RCC 7860 (cell line): ENCODE data around the gene RPS6KB1.
"Not testable (repeated sequence)": the region's sequence is repeated elsewhere in the genome, so short reads cannot be mapped to it uniquely, and the experiment has no call there.

Experiments
- DNase-seq: peaks from one replicate; pipeline ENCODE4 v3.0.0-alpha.2; 2015; ENCODE audit warnings: low spot score
- FAIRE-seq: peaks from 2 replicates; lab custom pipeline; 2012; peaks lifted over from hg19 to GRCh38; lab: Jason Lieb, UNC

Gene RPS6KB1

DNA sequence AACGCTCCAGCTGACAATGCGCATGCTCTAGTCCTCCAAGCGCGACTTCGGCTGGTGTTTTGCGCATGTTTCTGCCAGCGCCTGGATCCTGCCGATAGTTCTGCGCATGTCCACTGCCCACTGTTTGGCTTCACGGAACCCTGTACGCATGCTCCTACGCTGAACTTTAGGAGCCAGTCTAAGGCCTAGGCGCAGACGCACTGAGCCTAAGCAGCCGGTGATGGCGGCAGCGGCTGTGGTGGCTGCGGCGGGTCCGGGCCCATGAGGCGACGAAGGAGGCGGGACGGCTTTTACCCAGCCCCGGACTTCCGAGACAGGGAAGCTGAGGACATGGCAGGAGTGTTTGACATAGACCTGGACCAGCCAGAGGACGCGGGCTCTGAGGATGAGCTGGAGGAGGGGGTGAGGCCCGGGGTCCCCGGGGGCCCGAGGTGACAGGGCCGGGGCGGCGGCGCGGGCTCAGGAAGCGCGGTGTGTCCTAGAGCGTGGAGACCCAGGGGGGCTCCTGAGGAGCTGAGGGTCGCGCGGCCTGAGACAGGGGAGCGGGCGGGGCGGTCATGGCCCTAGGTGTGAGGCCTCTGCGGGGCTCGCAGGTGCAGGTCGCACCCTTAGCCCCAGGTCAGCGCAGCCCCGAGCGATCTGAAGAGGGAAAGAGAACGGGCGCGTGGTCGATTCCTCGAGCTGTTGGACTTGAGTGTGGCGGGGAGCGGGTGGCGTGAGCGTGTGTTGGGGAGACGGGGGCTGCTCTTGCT lies at the start of gene RPS6KB1, which contains the start of gene TUBD1:
RPS6KB1 (plus strand) TSS at position 198 of the 752 bp plus-strand sequence; CDS start at position 262, 64 bp downstream.
TUBD1 (minus strand) TSS at position 20 of the 752 bp plus-strand sequence. CDS start 1,941 bp downstream, outside the sequence.
- DNase-seq (peak; percentile 99), FAIRE-seq (no peak)

DNA sequence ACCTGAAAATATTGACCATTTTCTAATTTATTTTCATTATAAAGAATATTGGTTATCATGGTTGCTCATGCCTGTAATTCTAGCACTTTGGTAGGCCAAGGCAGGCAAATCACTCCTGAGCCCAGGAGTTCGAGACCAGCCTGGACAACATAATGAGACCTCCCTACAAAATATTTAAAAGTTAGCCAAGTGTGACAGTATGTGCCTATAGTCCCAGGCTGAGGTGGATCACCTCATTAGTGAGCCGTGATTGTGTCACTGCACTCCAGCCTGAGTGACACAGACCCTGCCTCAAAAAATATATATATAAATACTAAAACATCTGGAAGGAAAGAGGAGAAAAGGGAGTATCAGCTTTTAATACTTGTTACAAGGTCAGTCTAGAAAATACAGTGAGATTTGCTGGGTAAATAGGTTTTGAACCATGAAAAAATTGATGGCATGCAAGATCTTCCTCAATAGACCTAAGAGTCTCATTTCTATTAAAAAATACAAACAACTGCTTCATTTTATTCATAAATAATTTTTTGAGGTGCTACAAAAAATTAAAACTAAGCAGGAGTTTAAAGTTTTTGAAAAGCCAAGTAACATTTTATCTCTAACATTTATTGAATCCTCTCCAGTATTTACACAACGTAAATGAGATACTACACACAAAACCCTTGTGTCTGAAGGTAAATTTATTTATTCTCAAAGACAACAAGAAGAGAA lies 47.9 kb upstream of the RPS6KB1 start:
- peak; percentile 89 for DNase-seq
- FAIRE-seq: peak; percentile 76

DNA sequence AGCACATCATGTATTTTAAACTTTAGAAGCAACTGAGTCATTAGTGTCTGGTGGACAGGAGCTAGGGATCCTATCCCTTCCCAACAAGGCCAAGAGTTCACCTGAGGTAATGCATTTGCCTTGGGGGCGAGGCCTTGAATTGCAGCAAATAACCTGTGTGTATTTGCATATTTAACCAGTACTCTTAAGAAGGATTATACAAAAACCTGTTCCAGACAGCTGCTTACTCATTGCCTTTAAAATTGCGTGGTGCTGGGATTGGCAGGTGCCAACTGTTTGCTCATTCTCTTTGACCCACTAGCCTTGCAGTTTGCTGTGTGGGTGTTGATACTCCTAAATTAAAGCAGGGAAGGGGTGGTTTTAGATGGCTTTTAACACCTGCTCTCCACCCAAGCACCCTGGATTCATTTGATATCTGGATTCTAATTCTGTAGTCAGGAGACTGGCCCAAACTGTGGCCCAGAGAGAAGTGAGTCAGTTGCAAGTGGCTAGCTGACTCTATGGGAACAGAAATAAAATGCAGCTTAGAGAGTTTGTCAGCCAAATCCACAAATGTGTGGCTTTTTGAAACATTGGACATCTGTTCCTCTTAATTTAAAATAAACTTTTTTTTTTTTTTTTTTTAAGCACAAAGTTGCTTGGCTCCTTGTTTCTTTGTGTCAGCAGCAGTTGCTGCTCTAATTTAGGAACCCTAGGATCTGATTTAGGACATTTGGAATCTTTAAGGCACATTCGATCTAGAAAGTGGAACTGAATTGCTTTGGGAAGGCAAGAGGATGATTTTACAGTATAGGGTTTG lies 47.1 kb upstream of the RPS6KB1 start:
- FAIRE-seq (no peak), DNase-seq (peak; percentile 86)

DNA sequence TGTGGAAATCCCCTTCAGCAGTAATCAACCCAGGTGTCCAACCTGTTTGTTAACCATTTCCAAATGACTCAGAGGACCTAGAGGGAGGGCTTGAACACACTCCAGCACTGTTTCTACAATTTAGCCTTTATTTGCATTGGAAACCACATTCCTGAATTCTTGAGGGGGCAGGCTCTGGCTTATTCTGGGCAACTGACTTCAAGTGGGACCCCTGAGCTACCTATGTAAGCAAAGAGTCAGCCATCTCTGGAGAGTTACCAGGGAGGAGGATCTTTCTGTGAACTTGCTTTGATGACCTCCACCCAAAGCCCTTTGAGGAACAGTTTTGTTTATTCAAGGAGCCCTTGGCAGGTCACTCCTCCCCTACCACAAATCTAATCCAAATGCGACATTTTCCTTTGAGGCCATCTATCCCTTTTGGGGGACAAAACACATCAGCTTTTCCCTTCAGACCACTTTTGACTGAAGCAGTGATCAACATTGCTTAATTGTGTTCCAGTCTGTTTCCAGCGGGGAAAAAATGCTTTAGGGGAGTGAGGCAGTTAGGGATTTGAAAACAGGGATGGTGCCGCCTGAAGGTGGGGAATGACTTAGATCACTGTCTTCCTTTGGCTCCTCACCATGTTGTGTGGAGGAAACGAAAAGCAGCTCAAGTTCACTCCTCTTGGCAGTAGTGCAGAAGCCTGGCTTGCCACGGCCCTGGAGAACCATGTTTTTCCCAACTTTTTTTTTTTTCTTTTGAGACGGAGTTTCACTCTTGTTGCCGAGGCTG lies 46.3 kb upstream of the RPS6KB1 start:
- DNase-seq: peak; percentile 100
- peak; percentile 94 for FAIRE-seq

DNA sequence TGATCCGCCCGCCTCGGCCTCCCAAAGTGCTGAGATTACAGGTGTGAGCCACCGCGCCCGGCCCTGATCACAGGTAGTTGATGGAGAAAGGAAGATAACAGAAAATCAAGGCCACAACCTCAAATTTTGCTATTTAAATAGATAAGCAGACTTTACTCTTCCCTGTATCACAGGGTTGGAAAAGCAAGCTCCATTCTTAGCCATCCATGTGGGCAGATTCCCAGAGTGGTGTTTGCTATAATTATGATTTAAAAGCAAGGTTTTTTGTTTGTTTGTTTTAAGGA lies 44.6 kb upstream of the RPS6KB1 start:
- FAIRE-seq (no peak), DNase-seq (no peak)

DNA sequence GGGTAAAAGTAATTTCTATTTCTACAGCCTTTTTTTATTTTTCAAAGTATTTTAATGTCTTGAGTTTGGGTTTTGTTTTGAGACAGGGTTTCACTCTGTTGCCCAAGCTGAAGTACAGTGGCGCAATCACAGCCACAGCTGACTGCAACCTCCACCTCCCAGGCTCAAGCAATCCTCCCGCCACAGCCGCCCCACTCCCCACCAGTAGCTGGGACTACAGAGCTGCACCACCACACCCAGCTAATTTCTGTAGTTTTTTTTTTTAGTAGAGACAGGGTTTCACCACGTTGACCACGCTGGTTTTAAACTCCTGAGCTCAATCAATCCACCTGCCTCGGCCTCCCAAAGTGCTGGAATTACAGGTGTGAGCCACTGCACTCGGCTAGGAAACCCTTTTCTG lies 44.1 kb upstream of the RPS6KB1 start:
- FAIRE-seq: no peak
- no peak for DNase-seq

DNA sequence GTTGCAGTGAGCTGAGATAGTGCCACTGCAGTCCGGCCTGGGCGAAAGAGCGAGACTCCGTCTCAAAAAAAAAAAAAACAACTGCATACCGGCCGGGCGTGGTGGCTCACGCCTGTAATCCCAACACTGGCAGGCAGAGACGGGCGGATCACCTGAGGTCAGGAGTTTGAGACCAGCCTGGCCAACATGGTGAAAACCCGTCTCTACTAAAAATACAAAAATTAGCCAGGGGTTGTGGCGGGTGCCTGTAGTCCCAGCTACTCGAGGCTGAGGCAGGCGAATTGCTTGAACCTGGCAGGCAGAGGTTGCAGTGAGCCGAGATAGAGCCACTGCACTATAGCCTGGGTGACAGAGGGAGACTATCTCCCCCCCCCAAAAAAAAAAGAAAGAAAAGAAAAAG lies 42.6 kb upstream of the RPS6KB1 start:
- DNase-seq, FAIRE-seq: not testable (repeated sequence)

DNA sequence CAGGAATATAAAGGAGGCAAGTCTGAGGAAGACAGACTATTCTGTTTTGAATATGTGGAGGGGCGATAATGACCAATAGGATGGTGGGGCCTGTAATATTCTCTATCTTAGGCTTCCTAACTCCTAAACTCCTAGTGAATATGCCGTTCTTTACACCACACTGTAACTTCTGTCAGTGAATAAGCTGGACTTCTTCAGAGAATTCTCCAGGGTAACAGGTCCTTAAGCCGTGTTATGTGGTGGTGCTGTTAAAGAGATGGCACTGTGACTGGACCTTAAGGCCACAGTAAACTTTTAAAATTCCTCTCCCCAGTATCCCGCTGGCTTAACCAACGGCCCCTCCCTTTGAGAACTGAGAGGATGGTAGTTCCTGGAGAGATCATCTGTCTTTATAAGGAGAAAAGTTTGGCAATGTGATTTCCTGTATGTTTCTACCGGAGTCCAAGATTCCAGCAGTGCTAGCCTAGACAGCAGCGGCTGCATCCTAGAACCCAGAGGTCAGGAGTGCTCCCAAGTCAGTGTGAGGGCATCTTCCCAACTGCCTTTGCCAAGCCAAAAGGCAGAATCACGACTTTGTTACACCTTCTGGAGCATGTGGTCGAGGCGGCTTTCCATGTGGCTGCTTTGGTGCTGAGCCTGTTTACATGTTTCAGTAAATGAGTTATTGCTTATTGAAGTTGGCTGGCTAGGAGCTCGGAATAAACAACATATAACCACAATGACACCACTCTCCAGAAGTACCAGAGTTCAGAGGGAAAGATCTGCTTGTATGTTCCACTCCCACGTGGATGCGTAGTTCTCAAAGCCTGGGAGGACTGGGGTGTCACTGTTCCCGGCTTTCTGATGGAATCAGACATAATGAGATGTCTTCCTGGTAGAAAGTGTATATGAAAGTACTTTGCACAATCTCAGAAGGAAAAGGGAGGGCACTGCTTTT lies 41.2 kb upstream of the RPS6KB1 start:
- no peak for FAIRE-seq
- DNase-seq: peak; percentile 68

DNA sequence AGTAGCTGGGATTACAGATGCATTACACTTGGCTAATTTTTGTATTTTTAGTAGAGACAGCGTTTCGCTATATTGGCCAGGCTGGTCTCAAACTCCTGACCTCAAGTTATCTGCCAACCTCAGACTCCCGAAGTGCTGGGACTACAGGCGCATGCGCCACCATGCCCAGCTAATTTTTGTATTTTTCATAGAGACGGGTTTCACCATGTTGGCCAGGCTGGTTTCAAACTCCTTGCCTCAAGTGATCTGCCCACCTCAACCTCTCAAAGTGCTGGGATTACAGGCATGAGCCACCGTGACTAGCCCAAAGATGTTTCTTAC lies 40.1 kb upstream of the RPS6KB1 start:
- not testable (repeated sequence) for DNase-seq, FAIRE-seq

DNA sequence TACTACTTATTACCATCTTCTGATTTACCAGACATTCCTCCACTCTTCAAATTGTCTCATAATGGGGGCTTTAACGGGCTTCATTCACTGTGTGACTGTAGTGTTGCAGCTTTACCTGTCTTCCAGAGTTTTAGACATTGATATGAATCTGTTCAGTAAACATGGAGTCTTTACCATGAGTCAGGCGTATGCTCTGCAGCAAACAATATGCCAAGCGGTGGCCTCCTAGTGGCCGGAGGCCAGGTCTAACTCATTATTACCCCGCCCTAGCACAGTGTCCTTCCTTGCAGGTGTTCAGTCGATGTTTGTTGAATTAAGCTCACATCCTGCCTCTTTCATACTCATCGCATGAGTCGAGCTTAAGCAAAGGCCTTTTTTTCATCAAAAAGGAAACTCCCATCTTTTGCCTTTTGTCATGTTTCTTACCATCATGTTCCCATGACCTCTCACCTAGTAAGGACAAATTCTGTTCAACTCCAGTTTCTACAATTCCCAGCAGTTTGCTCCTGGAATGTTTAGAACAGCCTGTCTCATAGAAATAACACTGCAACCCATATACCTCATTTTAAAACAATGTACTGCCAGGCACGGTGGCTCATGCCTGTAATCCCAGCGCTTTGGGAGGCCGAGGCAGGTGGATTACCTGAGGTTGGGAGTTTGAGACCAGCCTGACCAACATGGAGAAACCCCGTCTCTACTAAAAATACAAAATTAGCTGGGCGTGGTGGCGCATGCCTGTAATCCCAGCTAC lies 39.6 kb upstream of the RPS6KB1 start:
- peak; percentile 84 for DNase-seq
- FAIRE-seq: peak; percentile 35

DNA sequence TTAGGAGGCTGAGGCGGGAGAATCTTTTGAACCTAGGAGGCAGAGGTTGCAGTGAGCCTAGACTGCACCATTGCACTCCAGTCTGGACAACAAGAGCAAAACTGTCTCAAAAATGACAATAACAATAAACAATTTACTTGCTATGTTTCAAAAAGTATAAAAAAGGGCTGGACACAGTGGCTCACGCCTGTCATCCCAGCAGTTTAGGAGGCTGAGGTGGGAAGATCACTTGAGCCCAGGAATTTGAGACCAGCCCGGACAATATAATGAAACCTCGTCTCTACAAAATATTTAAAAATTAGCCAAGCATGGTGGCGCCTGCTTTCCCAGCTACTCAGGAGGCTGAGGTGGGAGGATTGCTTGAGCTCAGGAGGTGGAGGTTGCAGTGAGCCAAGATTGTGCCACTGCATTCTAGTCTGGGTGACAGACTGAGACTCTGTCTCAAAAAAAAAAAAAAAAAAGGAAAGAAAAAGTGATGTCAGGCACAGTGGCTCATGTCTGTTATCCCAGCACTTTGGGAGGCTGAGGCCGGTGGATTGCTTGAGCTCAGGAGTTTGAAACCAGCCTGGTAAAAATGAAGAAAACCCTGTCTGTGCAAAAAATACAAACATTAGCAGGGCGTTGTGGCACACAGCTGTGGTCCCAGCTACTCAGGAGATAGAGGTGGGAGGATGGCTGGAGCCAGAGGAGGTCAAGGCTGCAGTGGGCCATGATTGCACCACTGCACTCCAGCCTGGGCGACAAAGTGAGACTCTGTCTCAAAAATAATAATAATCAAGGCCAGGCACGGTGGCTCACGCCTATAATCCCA lies 38.8 kb upstream of the RPS6KB1 start:
- not testable (repeated sequence) for FAIRE-seq, DNase-seq

DNA sequence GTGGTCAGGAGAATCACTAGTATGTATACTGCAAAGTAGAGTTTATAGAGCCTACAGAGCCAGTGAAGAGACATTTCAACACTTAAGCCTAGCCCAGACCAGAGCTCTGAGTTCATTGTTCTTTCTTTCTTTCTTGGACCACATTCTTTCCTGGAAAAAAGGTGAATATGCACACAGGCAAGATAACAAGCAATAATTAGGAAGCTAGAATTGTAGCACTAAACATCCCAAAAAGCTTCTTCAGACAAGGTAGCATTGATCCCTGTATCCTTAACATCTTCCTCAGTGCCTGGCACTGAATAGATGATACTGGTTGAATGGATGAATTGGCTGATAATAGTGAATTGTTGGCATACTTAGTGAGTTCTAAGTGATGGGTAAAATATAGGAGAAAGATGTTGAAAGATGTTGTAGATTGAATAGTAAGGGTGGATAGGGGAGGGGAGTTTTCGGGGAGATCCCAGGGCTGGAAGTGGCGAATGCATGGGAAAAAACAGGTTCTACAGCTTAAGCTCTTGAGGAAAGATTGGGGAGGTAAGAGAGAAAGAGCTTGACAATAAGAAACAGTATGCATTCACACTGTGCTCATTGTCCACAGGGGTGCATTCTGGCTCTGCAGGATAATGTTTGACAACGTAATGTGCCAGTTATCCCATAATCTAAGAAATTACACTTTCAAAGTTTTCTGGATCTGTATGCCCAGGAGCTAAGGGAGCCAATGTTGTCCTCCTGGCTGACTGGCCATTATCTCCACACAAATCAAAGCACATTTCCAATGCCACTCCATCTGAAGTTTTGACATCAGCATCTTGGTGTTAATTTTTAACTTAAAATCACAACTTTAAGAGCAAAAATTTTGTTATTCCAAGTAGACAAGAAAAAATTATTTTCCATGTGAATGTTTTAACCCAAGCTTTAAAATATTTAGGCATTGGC lies 35.8 kb upstream of the RPS6KB1 start:
- no peak for DNase-seq
- no peak for FAIRE-seq

DNA sequence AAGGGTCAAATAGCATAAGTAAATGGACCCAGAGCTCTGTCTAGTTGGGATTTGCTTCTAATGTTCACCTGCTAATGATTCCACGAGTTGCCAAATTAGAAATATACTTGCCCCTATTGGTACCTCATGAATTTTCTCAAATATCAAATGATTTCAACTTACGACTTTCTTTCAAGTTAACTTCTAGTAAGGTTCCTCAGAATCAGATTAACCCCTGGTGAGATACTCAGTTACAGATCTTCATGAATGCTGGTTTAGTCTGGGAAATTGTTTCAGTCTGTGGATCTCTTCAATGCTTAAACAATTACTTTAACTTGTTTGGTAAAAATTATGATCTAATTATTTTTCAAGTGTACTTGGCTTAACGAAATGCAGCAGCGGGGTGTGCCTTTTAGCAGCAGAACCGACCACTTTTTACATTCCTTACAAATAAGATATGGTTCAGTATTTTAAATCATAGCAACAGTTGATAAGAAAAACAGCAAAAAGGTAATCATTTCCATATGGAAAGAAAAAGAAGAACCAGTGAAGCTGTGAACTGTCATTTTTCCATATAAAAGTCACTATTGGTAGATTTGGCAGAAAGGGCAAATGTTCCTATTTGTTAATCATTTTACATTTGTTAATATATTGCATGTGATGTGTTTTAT lies 34.6 kb upstream of the RPS6KB1 start:
- FAIRE-seq: no peak
- no peak for DNase-seq

DNA sequence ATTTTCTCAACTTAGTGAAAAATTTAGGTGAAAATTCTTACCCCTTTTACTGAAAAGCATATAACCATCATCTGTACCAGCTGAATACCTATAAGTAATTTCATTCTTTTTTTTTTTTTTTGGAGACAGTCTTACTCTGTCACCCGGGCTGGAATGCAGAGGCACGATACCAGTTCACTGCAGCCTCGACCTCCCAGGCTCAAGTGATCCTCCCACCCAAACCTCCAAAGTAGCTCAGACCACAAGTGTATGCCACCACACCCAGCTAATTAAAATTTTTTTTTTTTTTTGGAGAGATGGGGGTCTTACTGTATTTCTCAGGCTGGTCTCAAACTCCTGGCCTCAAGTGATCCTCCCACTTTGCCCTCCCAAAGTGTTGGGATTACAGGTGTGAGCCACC lies 34.0 kb upstream of the RPS6KB1 start:
- FAIRE-seq: no peak
- no peak for DNase-seq

DNA sequence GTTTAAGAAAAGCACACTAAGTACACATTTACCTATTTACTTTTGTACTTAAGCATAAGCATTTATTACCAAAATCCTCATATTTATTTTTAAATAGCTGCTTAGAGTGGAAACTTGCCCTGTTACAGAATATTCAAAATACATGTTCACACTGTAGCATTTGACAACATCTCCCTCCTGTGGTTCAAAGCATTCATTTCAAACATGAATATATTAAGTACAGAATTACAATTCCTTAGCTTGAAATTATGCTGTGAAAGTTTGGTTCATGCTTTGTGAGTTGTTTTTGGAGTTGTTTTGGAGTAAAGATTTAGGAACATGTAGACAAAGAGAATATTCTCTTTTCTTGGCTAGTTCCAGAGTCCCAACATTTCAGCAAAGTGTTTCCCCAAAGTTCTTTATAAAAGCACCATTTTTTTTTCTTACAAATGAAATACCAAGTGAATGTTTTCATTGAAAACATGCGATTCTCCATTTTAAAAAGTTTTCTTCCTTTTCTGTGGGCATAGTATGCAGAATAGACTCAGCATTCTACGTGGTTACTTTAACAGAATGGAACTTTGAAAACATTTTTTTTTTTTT lies 33.4 kb upstream of the RPS6KB1 start:
- FAIRE-seq (peak; percentile 73), DNase-seq (peak; percentile 49)

DNA sequence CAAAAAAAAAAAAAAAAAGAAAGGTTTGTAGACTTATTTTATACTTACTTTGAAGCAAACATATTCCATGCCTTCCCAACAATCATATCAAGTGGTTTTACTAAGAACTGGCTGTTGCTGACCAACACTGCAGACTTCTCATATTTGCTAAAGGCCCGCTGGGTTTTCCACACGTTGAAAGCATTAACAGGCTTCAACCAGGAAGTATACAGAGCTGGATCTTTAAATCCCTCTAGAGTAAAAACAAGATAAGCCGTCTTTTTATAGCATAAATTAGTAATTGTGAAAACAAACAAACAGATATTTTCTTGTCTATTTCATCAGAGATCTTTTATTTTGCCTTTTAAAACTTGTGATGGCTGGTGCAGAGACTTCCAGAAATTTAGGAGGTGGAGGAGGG lies 29.3 kb upstream of the RPS6KB1 start:
- DNase-seq (no peak), FAIRE-seq (no peak)

DNA sequence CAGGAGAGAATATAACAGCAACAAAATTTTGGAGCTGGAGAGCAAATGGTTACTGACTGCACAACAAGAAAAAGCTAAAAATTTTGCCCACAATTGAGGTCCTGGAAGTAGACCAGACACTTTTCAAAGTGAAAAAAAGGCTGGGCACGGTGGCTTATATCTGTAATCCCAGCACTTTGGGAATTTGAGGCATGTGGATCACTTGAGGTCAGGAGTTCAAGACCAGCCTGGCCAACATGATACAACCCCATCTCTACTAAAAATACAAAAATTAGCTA lies 23.0 kb upstream of the RPS6KB1 start:
- DNase-seq (no peak), FAIRE-seq (no peak)
